KMS-11 (cell line): Measurements from ENCODE around the gene CDK6.
"Not testable (repeated sequence)": the region's sequence is repeated elsewhere in the genome, so short reads cannot be mapped to it uniquely, and the experiment has no call there.

Experiments used
- H2AFZ ChIP-seq: fragments of 200-600 bp; sonication (generic); 2 replicates; pipeline ENCODE4 v1.6.1; 2016; ENCODE audit warnings: antibody characterized with exemption, mixed run types, low read depth
- H3K27ac ChIP-seq: fragments of 200-600 bp; sonication (generic); 2 replicates; pipeline ENCODE4 v1.6.1; 2016; ENCODE audit warnings: mild to moderate bottlenecking, mixed run types
- H3K27me3 ChIP-seq: fragments of 200-600 bp; sonication (generic); 2 replicates; pipeline ENCODE4 v1.6.1; 2017; ENCODE audit warnings: mild to moderate bottlenecking, low read depth, mixed run types, moderate library complexity; ENCODE audit not compliant: insufficient read depth
- H3K36me3 ChIP-seq: fragments of 200-600 bp; sonication (generic); 2 replicates; pipeline ENCODE4 v1.6.1; 2017; ENCODE audit warnings: mild to moderate bottlenecking, mixed run types; ENCODE audit not compliant: insufficient read depth
- H3K4me1 ChIP-seq: fragments of 200-600 bp; sonication (generic); 2 replicates; pipeline ENCODE4 v1.6.1; 2016; ENCODE audit warnings: mild to moderate bottlenecking, low read depth, mixed run types; ENCODE audit not compliant: poor library complexity, severe bottlenecking
- H3K4me2 ChIP-seq: fragments of 200-600 bp; sonication (generic); 2 replicates; pipeline ENCODE4 v1.7.0; 2016; ENCODE audit warnings: mild to moderate bottlenecking, mixed run types
- H3K4me3 ChIP-seq: fragments of 200-600 bp; sonication (generic); IDR thresholded peaks from 2 replicates; pipeline ENCODE4 v1.6.1; 2017; ENCODE audit warnings: low read depth, low read length, mixed read lengths; ENCODE audit not compliant: insufficient read depth
- H3K79me2 ChIP-seq: fragments of 200-600 bp; sonication (generic); 2 replicates; pipeline ENCODE4 v1.6.1; 2016; ENCODE audit warnings: low read depth, mixed run types; ENCODE audit not compliant: insufficient read depth
- H3K9ac ChIP-seq: fragments of 200-600 bp; sonication (generic); 2 replicates; pipeline ENCODE4 v1.6.1; 2016; ENCODE audit warnings: mild to moderate bottlenecking, mixed run types
- H4K20me1 ChIP-seq: fragments of 200-600 bp; sonication (generic); 2 replicates; pipeline ENCODE4 v1.6.1; 2016; ENCODE audit warnings: mild to moderate bottlenecking, mixed run types; ENCODE audit not compliant: insufficient read depth
- TF ChIP-seq, protein P1 (sequence below): fragments of 200-600 bp; sonication (generic); conservative IDR thresholded peaks from 2 replicates; pipeline ENCODE4 v1.6.1; 2017; ENCODE audit warnings: low read depth, mild to moderate bottlenecking, antibody characterized with exemption, low read length, moderate library complexity, mixed read lengths

Gene CDK6

DNA sequence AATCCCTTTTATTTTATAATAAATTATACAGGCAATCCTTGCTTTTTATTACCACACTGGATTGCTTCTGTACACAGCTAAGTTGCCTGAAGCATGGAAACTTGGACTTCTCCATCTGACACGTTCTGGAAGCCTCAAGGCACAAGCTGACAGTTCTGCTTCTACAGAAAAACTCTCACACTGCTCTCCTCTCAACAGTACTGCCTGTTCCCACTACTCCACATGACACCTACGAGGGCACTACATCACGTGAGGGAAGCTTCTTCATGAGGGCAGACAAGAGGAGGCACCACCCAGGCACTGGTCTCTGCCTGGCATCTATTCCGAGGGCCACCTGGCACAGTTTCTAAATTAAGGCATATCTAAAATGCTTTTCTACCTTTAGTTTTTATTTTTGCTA is 229.4 kb downstream of the CDK6 start:
- Histone ChIP-seq H3K4me2 (no peak overlapping the region), H3K4me3 (no peak overlapping the region), H2AFZ (no peak overlapping the region), H3K9ac (no peak overlapping the region), H3K4me1 (peaks cover 5% of the 10 kb centered on the region), H3K79me2 (no peaks in the 10 kb centered on the region), H4K20me1 (no peaks in the 10 kb centered on the region), H3K27me3 (no peaks in the 10 kb centered on the region), H3K36me3 (no peaks in the 10 kb centered on the region), H3K27ac (no peak overlapping the region)
- TF ChIP-seq, protein P1, sequence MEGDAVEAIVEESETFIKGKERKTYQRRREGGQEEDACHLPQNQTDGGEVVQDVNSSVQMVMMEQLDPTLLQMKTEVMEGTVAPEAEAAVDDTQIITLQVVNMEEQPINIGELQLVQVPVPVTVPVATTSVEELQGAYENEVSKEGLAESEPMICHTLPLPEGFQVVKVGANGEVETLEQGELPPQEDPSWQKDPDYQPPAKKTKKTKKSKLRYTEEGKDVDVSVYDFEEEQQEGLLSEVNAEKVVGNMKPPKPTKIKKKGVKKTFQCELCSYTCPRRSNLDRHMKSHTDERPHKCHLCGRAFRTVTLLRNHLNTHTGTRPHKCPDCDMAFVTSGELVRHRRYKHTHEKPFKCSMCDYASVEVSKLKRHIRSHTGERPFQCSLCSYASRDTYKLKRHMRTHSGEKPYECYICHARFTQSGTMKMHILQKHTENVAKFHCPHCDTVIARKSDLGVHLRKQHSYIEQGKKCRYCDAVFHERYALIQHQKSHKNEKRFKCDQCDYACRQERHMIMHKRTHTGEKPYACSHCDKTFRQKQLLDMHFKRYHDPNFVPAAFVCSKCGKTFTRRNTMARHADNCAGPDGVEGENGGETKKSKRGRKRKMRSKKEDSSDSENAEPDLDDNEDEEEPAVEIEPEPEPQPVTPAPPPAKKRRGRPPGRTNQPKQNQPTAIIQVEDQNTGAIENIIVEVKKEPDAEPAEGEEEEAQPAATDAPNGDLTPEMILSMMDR = no peak

DNA sequence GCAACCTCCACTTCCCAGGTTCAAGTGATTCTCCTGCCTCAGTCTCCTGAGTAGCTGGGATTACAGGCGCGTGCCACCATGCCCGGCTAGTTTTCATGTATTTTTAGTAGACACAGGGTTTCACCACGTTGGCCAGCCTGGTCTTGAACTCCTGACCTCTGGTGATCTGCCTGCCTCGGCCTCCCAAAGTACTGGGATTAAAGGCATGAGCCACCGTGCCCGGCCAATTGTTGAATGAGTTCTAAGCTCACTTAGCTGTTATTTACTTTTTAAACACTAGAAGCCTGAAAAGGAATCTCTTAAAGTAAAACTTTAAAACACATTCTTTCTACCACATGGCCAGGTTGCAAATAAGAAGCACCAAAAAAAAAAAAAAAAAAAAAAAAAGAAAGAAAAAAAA is 231.9 kb downstream of the CDK6 start:
- H3K36me3 ChIP-seq, H2AFZ ChIP-seq, H3K4me2 ChIP-seq, H3K27ac ChIP-seq, H3K27me3 ChIP-seq, H4K20me1 ChIP-seq, H3K79me2 ChIP-seq, H3K4me3 ChIP-seq, H3K9ac ChIP-seq, H3K4me1 ChIP-seq: not testable (repeated sequence)

DNA sequence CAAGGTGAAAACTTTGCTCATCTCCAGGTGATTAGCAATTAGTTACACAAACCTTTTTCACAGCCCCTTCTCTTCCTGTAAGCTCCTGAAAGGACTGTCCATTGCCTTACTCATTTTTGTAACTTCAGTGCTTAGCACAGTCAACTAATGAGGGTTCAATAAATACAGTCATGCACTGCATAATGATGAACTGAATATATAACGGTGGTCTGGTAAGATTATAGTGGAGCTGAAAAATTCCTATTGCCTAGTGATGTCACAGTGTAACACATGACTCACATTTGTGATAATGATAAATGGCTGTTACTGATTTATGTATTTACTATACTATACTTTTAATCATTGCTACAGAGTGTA is 233.3 kb downstream of the CDK6 start:
- Histone ChIP-seq H3K79me2 (no peaks in the 10 kb centered on the region), H3K4me1 (no peaks in the 10 kb centered on the region), H4K20me1 (no peaks in the 10 kb centered on the region), H3K36me3 (no peaks in the 10 kb centered on the region), H3K27ac (no peak overlapping the region), H3K4me3 (no peak overlapping the region), H3K9ac (no peak overlapping the region), H3K27me3 (no peaks in the 10 kb centered on the region), H2AFZ (no peak overlapping the region), H3K4me2 (no peak overlapping the region)
- TF ChIP-seq, protein P1 = no peak

DNA sequence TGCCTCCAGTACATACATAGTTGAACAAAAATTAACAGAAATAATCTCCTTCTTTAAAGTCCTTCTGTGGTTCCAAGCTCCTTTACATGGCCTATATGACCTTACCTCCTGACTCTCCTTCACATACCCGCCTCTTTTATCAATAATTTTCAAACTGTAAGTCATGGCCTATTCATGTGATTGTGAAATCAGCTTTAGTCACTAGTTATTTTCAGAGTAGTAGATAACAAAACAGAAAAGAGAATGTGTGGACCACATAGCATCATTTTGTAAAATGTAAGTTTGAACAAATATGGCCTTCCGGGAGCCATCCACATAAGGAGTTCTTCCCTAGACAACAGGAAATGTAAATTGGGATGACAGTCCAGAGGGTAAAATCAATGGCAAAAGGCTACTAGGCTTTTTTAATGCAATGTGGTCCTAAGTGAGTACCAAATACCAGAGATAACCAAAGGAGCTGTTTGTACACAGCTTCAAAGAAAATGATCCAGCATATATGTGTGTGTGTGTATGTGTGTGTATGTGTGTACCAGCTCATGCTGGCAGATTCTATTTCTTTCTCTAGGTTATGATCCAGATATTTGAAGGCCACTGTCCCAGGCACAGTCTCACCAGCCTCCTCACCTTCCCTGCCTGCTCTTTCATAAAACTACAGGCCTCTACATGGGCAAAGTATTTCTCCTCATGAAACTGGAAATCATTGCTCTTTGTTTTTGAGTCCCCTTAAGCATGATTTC is 233.9 kb downstream of the CDK6 start:
- Histone ChIP-seq H3K79me2 (no peaks in the 10 kb centered on the region), H3K4me3 (no peak overlapping the region), H3K9ac (no peak overlapping the region), H3K4me2 (no peak overlapping the region), H3K36me3 (no peaks in the 10 kb centered on the region), H2AFZ (no peak overlapping the region), H4K20me1 (no peaks in the 10 kb centered on the region), H3K27ac (no peak overlapping the region), H3K4me1 (no peaks in the 10 kb centered on the region), H3K27me3 (no peaks in the 10 kb centered on the region)
- TF ChIP-seq, protein P1 = no peak

DNA sequence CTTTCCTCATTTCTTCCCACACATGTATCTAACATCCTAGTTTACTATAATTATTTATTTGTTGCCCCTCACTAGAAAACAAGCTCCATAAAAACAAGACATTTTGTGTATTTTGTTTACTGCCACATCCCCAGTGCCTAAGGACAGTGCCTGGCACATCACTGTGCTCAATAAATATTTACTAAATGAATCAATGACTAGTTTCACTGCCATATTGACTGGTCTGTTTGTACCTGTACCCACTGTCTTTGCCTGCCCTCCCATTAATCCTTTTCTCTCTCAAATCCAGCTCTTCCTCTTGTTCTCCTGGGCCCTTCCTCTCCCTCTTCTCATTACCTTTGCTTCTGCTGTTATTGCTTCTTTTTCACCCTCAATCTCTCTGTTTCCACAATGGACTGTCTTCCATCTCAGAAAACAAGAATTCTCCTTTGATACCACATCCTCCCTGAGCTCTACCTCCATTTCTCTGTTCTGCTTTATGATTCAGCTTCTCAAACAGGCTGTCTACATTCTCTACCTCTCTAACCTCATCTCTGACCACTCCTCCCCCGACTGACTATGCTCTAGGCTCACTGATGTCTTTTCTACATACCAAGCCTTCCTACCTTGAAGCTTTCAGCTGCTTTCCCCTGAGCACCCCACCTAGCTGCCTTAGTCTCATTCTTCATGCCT is 237.9 kb downstream of the CDK6 start:
- H3K9ac ChIP-seq = no peak overlapping the region
- no peaks in the 10 kb centered on the region for H4K20me1 ChIP-seq
- no peak overlapping the region for H2AFZ ChIP-seq
- no peaks in the 10 kb centered on the region for H3K79me2 ChIP-seq
- H3K4me1 ChIP-seq = no peaks in the 10 kb centered on the region
- no peak overlapping the region for H3K4me3 ChIP-seq
- H3K27ac ChIP-seq = no peak overlapping the region
- H3K27me3 ChIP-seq = no peaks in the 10 kb centered on the region
- no peaks in the 10 kb centered on the region for H3K36me3 ChIP-seq
- TF ChIP-seq, protein P1 = no peak
- H3K4me2 ChIP-seq = no peak overlapping the region
